Measurements from ENCODE around the gene BNIP5.

- TF ChIP-seq CTCF (IDR thresholded peaks at IDR 0.05), result no peak
- no peak for TF ChIP-seq POLR2A (IDR thresholded peaks at IDR 0.05)
Measured at GRCh38 chr6:36273067-36273466, 63.6 kb downstream of the BNIP5 start.

Measured in testis (tissue), 2 donors.